A673 (cell line): ENCODE measurements around the gene SWT1.

Source experiments
- EZH2 ChIP-seq: fragments of 200-600 bp; sonication (generic); IDR thresholded peaks from 2 replicates; pipeline ENCODE4 v1.6.1; 2017; ENCODE audit warnings: borderline replicate concordance, low read depth, mild to moderate bottlenecking, mixed read lengths, antibody characterized with exemption, low read length; ENCODE audit not compliant: poor library complexity, severe bottlenecking
- TF ChIP-seq, protein P1 (sequence below): fragments of 300-800, 200-600 bp; sonication (generic); conservative IDR thresholded peaks from 2 replicates; pipeline ENCODE4 v1.5.1; 2017; ENCODE audit warnings: low read depth, mild to moderate bottlenecking, antibody characterized with exemption, low read length, moderate library complexity, mixed read lengths

DNA sequence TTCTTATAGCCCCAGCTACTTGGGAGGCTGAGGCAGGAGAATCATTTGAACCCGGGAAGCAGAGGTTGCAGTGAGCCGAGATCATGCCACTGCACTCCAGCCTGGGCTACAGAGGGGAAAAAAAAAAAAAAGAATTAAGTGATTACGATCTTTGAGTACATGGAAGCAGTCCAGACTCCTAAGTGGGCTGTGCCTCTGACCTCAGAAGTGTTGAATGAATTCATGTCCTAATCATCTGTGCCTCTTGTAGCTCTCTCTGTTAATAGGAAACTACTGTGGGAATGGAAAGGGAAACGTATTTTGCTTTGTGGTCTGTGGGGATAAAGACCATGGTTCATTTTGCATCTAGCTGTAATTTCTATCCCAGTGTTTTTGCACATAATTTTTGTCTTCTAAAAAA lies 168.4 kb downstream of the SWT1 start:
- TF ChIP-seq, protein P1, sequence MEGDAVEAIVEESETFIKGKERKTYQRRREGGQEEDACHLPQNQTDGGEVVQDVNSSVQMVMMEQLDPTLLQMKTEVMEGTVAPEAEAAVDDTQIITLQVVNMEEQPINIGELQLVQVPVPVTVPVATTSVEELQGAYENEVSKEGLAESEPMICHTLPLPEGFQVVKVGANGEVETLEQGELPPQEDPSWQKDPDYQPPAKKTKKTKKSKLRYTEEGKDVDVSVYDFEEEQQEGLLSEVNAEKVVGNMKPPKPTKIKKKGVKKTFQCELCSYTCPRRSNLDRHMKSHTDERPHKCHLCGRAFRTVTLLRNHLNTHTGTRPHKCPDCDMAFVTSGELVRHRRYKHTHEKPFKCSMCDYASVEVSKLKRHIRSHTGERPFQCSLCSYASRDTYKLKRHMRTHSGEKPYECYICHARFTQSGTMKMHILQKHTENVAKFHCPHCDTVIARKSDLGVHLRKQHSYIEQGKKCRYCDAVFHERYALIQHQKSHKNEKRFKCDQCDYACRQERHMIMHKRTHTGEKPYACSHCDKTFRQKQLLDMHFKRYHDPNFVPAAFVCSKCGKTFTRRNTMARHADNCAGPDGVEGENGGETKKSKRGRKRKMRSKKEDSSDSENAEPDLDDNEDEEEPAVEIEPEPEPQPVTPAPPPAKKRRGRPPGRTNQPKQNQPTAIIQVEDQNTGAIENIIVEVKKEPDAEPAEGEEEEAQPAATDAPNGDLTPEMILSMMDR: no peak
- TF ChIP-seq EZH2: no peak
